ENCODE results near the gene ITGB7.

- TF ChIP-seq POLR2A (IDR thresholded peaks at IDR 0.05; ENCODE audit: low read depth, low read length) = no peak
- no peak for TF ChIP-seq POLR2AphosphoS5 (IDR thresholded peaks at IDR 0.05; ENCODE audit: low read depth, low read length)
- TF ChIP-seq PAX5 (IDR thresholded peaks at IDR 0.05; ENCODE audit: insufficient read depth, low read length, severe bottlenecking) = no peak
- no peak for TF ChIP-seq TAF1 (IDR thresholded peaks at IDR 0.05; ENCODE audit: low read depth, low read length)
- TF ChIP-seq SPI1 (IDR thresholded peaks at IDR 0.05; ENCODE audit: low read depth, low read length) = no peak
- no peak for TF ChIP-seq POU2F2 (IDR thresholded peaks at IDR 0.05; ENCODE audit: low read depth, low read length)
These were observed 12.1 kb downstream of the ITGB7 start for GRCh38 chr12:53194973-53195372.

Measured in GM12891 (cell line).